ENCODE results near the gene AFF3. TPM values are rescaled to one million over a fixed set of nuclear protein-coding genes. Genes with fewer than 3 reads are reported as not detected.

The AFF3 gene
- total and polyA plus RNA-seq, 12 donors: 0.39 to 16.9 (median 7.0) TPM

- 86 to 88% methylated on average over 1 of the region's 1 CpG for WGBS, 2 donors
- H3K27me3 ChIP-seq: no peaks in the 10 kb centered on the region
- no peak overlapping the region for H3K27ac ChIP-seq
- peaks cover 0 to 12% (median 0%) of the 10 kb centered on the region in 11 donors for H3K9me3 ChIP-seq
- H3K4me1 ChIP-seq: peaks cover 0 to 5% (median 0%) of the 10 kb centered on the region in 9 donors
- DNase-seq (no peak), ATAC-seq (no peak)
- H3K36me3 ChIP-seq: no peaks in the 10 kb centered on the region
- no peak overlapping the region for H3K4me3 ChIP-seq
- no peak for TF ChIP-seq CTCF (IDR thresholded peaks at IDR 0.05)
- intact Hi-C loops (cut with DNase I): no loop called here
These were observed 286.3 kb downstream of the AFF3 start for GRCh38 chr2:99856119-99856518.

GRCh38 chr2:99854236-99854852, 288.0 kb downstream of the AFF3 start:
- ATAC-seq (no peak), DNase-seq (no peak)
- Histone ChIP-seq H3K27ac (no peak overlapping the region), H3K27me3 (no peaks in the 10 kb centered on the region), H3K4me3 (no peak overlapping the region), H3K4me1 (peaks cover 0 to 5% (median 0%) of the 10 kb centered on the region in 9 donors), H3K36me3 (no peaks in the 10 kb centered on the region), H3K9me3 (peaks cover 0 to 12% (median 0%) of the 10 kb centered on the region in 11 donors)
- WGBS, 2 donors: 31 to 33% methylated on average over 5 of the region's 5 CpGs
- intact Hi-C loops (cut with DNase I): no loop called here
- TF ChIP-seq CTCF (IDR thresholded peaks at IDR 0.05): no peak

- Histone ChIP-seq H3K36me3 (no peaks in the 10 kb centered on the region), H3K9me3 (peaks cover 0 to 12% (median 0%) of the 10 kb centered on the region in 11 donors), H3K27me3 (no peaks in the 10 kb centered on the region), H3K4me1 (peaks cover 0 to 5% (median 0%) of the 10 kb centered on the region in 9 donors), H3K4me3 (no peak overlapping the region), H3K27ac (no peak overlapping the region)
- ATAC-seq (no peak), DNase-seq (no peak)
- WGBS, 2 donors: 97 to 98% methylated on average over 2 of the region's 2 CpGs
- intact Hi-C loops (cut with DNase I): no loop called here
- TF ChIP-seq CTCF (IDR thresholded peaks at IDR 0.05): no peak
These were observed 289.4 kb downstream of the AFF3 start for GRCh38 chr2:99852956-99853355.

- TF ChIP-seq CTCF (IDR thresholded peaks at IDR 0.05): no peak
- Histone ChIP-seq H3K4me3 (no peak overlapping the region), H3K4me1 (peaks cover 0 to 5% (median 0%) of the 10 kb centered on the region in 9 donors), H3K36me3 (no peaks in the 10 kb centered on the region), H3K9me3 (peaks cover 0 to 12% (median 0%) of the 10 kb centered on the region in 11 donors), H3K27me3 (no peaks in the 10 kb centered on the region), H3K27ac (no peak overlapping the region)
- ATAC-seq: no peak
- WGBS, 2 donors: 90% methylated on average over 6 of the region's 6 CpGs
- intact Hi-C loops (cut with DNase I): no loop called here
- DNase-seq: no peak
These were observed 289.9 kb downstream of the AFF3 start for GRCh38 chr2:99852376-99852934.
